ENCODE data around the gene EPHB3. TPM values are rescaled to one million over a fixed set of nuclear protein-coding genes. Genes with fewer than 3 reads are reported as not detected.
A peak's percentile ranks its signal among the peaks of the same experiment; 100 is the strongest.

Gene EPHB3
- total RNA-seq, 1 donor from 2014 or later: 17.2 TPM

DNA sequence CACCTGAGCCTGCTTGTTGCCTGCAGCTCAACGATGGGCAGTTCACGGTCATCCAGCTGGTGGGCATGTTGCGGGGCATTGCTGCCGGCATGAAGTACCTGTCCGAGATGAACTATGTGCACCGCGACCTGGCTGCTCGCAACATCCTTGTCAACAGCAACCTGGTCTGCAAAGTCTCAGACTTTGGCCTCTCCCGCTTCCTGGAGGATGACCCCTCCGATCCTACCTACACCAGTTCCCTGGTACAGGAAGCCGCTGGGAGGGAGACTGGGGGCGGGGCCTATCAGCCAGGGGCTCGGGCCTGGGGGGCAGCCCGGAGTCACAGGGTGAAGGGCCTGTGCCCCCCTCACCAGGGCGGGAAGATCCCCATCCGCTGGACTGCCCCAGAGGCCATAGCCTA is 18.8 kb downstream of the EPHB3 start:
- no peak for FAIRE-seq
- H3K4me1 Mint-ChIP-seq (ENCODE audit: low read depth, unreplicated experiment): peaks cover 35% of the 10 kb centered on the region

DNA sequence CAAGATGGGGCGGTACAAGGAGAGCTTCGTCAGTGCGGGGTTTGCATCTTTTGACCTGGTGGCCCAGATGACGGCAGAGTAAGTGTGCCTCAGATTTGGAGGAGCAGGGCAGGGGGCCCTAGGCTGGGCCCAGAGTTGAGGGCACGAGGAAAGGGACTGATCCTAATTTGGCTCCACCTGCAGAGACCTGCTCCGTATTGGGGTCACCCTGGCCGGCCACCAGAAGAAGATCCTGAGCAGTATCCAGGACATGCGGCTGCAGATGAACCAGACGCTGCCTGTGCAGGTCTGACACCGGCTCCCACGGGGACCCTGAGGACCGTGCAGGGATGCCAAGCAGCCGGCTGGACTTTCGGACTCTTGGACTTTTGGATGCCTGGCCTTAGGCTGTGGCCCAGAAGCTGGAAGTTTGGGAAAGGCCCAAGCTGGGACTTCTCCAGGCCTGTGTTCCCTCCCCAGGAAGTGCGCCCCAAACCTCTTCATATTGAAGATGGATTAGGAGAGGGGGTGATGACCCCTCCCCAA is 19.8 kb downstream of the EPHB3 start:
- Histone ChIP-seq H3K4me2 (ENCODE audit: low read length) (no peak overlapping the region), H3K9ac (ENCODE audit: low read length) (no peak overlapping the region), H3K79me2 (ENCODE audit: insufficient read depth, low read length) (no peaks in the 10 kb centered on the region), H3K9me3 (ENCODE audit: insufficient read depth, low read depth, low read length) (no peaks in the 10 kb centered on the region), H3K27ac (ENCODE audit: low read depth, low read length) (no peak overlapping the region), H3K4me1 (ENCODE audit: insufficient read depth, low read length) (peaks cover 11% of the 10 kb centered on the region), H3K27me3 (ENCODE audit: insufficient read depth, low read length) (no peaks in the 10 kb centered on the region), H3K4me3 (ENCODE audit: insufficient read depth, low read depth, low read length) (no peak overlapping the region), H3K36me3 (ENCODE audit: insufficient read depth, low read length) (no peaks in the 10 kb centered on the region), H2AFZ (ENCODE audit: low read depth, low read length) (no peak overlapping the region), H4K20me1 (ENCODE audit: insufficient read depth, low read length) (no peaks in the 10 kb centered on the region)
- no peak for TF ChIP-seq EZH2 (IDR thresholded peaks at IDR 0.05; ENCODE audit: insufficient read depth, low read length)
- no peak for TF ChIP-seq CTCF (IDR thresholded peaks at IDR 0.05; ENCODE audit: insufficient read depth, low read depth, low read length)
- DNase-seq (ENCODE audit: low read depth) (no peak), FAIRE-seq (no peak)
- Mint-ChIP-seq H3K9me3 (ENCODE audit: unreplicated experiment) (no peaks in the 10 kb centered on the region), H3K36me3 (ENCODE audit: low read depth, unreplicated experiment) (peaks cover 29% of the 10 kb centered on the region), H3K4me1 (ENCODE audit: low read depth, unreplicated experiment) (peaks cover 33% of the 10 kb centered on the region), H3K4me3 (ENCODE audit: unreplicated experiment) (peak overlapping the region; percentile 17), H3K27ac (ENCODE audit: unreplicated experiment) (peak overlapping the region; percentile 34), H3K27me3 (ENCODE audit: low read depth, unreplicated experiment) (no peaks in the 10 kb centered on the region)

More for the DNA sequence above, 18.8 kb downstream of the EPHB3 start:
- Mint-ChIP-seq H3K36me3 (ENCODE audit: low read depth, unreplicated experiment) (peaks cover 32% of the 10 kb centered on the region), H3K27me3 (ENCODE audit: low read depth, unreplicated experiment) (no peaks in the 10 kb centered on the region), H3K9me3 (ENCODE audit: unreplicated experiment) (no peaks in the 10 kb centered on the region), H3K27ac (ENCODE audit: unreplicated experiment) (no peak overlapping the region), H3K4me3 (ENCODE audit: unreplicated experiment) (no peak overlapping the region)
- H3K36me3 ChIP-seq (ENCODE audit: insufficient read depth, low read length): no peaks in the 10 kb centered on the region
- no peaks in the 10 kb centered on the region for H4K20me1 ChIP-seq (ENCODE audit: insufficient read depth, low read length)
- H3K27me3 ChIP-seq (ENCODE audit: insufficient read depth, low read length): no peaks in the 10 kb centered on the region
- no peaks in the 10 kb centered on the region for H3K79me2 ChIP-seq (ENCODE audit: insufficient read depth, low read length)
- no peak for DNase-seq (ENCODE audit: low read depth)
- H2AFZ ChIP-seq (ENCODE audit: low read depth, low read length): no peak overlapping the region
- H3K4me1 ChIP-seq (ENCODE audit: insufficient read depth, low read length): peaks cover 11% of the 10 kb centered on the region
- H3K27ac ChIP-seq (ENCODE audit: low read depth, low read length): no peak overlapping the region
- H3K9ac ChIP-seq (ENCODE audit: low read length): no peak overlapping the region
- H3K4me2 ChIP-seq (ENCODE audit: low read length): no peak overlapping the region
- TF ChIP-seq EZH2 (IDR thresholded peaks at IDR 0.05; ENCODE audit: insufficient read depth, low read length) (no peak), CTCF (IDR thresholded peaks at IDR 0.05; ENCODE audit: insufficient read depth, low read depth, low read length) (no peak)
- no peaks in the 10 kb centered on the region for H3K9me3 ChIP-seq (ENCODE audit: insufficient read depth, low read depth, low read length)
- no peak overlapping the region for H3K4me3 ChIP-seq (ENCODE audit: insufficient read depth, low read depth, low read length)
